T-helper 1 cell treated with Interleukin-12 subunit alpha and Interleukin-12 subunit beta and Interleukin-4 antibody, amounts not matched to agents 30 ng/mL and 1 ng/mL, for 36 hours (primary cell): Measurements from ENCODE around the gene DIPK1A. TPM values are rescaled to one million over a fixed set of nuclear protein-coding genes. Genes with fewer than 3 reads are reported as not detected.

Experiments used
- intact Hi-C: fragments of 100-400 bp; cut with micrococcal nuclease; formaldehyde crosslinking; loops from one replicate; pipeline ENCODE4 v1.15.1; 2024
- total RNA-seq: library from RNA; stranded (reverse); gene quantifications from 2 replicates; pipeline ENCODE4 v1.2.3, GENCODE V29; 2022

DIPK1A gene
- total RNA-seq, 1 donor from 2014 or later, result 17.6 TPM

- intact Hi-C loops, result no loop called here
These were observed 116.8 kb downstream of the DIPK1A start for GRCh38 chr1:92844439-92844838.

- intact Hi-C loops, result no loop called here
These were observed 117.6 kb downstream of the DIPK1A start for GRCh38 chr1:92843429-92844352.

- intact Hi-C loops, result no loop called here
These were observed 118.2 kb downstream of the DIPK1A start for GRCh38 chr1:92843046-92843423.

- intact Hi-C loops, result no loop called here
These were observed 118.9 kb downstream of the DIPK1A start for GRCh38 chr1:92842082-92843045.

GRCh38 chr1:92840600-92840999, 120.7 kb downstream of the DIPK1A start:
- intact Hi-C loops, result no loop called here

GRCh38 chr1:92839442-92839841, 121.8 kb downstream of the DIPK1A start:
- intact Hi-C loops, result loop anchor here (10.0 kb wide), 2 partner anchors 1035 to 1335 kb away; partner anchors contain the start of genes CDC7 and DNTTIP2

GRCh38 chr1:92838519-92838918, 122.7 kb downstream of the DIPK1A start:
- intact Hi-C loops, result loop anchor here (10.0 kb wide), 2 partner anchors 1036 to 1334 kb away; partner anchors contain the start of genes CDC7 and DNTTIP2

GRCh38 chr1:92837062-92837461, 124.2 kb downstream of the DIPK1A start:
- intact Hi-C loops, result loop anchor here (10.0 kb wide), 2 partner anchors 1038 to 1332 kb away; partner anchors contain the start of genes CDC7 and DNTTIP2

GRCh38 chr1:92834617-92835016, 126.6 kb downstream of the DIPK1A start:
- intact Hi-C loops, result loop anchor here (5.0 to 10.0 kb wide), 7 partner anchors 297 to 1330 kb away; partner anchors contain the start of genes BTBD8, CDC7, DNTTIP2 and GFI1

GRCh38 chr1:92833840-92834239, 127.4 kb downstream of the DIPK1A start:
- intact Hi-C loops, result loop anchor here (2.0 to 10.0 kb wide), 8 partner anchors 297 to 1329 kb away; partner anchors contain the start of genes BTBD8, CDC7, DNTTIP2 and GCLM

- intact Hi-C loops, result loop anchor here (1.0 to 10.0 kb wide), 14 partner anchors 26 to 1810 kb away; partner anchors contain the start of genes BTBD8, CDC7, DNTTIP2 and GCLM
These were observed 128.6 kb downstream of the DIPK1A start for GRCh38 chr1:92832537-92833114.

- intact Hi-C loops, result loop anchor here (1.0 to 10.0 kb wide), 18 partner anchors 9 to 1810 kb away; partner anchors contain the start of genes BTBD8, CDC7, DNTTIP2 and DR1
These were observed 129.3 kb downstream of the DIPK1A start, which contains the start of gene RPL5 for GRCh38 chr1:92831762-92832536. TSS of gene RPL5 (plus strand) at chr1:92832040. CDS start at chr1:92832115, 75 bp downstream.

- intact Hi-C loops, result loop anchor here (1.0 to 10.0 kb wide), 11 partner anchors 10 to 1327 kb away; partner anchors contain the start of genes BTBD8, CDC7, DNTTIP2 and DR1
These were observed 129.9 kb downstream of the DIPK1A start for GRCh38 chr1:92831368-92831761.

- intact Hi-C loops, result no loop called here
These were observed 134.5 kb downstream of the DIPK1A start for GRCh38 chr1:92826792-92827191.

GRCh38 chr1:92822879-92823278, 138.4 kb downstream of the DIPK1A start:
- intact Hi-C loops, result no loop called here

GRCh38 chr1:92820551-92820950, 140.7 kb downstream of the DIPK1A start:
- intact Hi-C loops, result no loop called here

GRCh38 chr1:92820024-92820423, 141.2 kb downstream of the DIPK1A start:
- intact Hi-C loops, result no loop called here

GRCh38 chr1:92817986-92818764, 143.1 kb downstream of the DIPK1A start:
- intact Hi-C loops, result loop anchor here (1.0 kb wide), 3 partner anchors 34 to 821 kb away; no protein-coding TSS in a partner anchor
